ENCODE measurements around the gene LY6G5C.

DNA sequence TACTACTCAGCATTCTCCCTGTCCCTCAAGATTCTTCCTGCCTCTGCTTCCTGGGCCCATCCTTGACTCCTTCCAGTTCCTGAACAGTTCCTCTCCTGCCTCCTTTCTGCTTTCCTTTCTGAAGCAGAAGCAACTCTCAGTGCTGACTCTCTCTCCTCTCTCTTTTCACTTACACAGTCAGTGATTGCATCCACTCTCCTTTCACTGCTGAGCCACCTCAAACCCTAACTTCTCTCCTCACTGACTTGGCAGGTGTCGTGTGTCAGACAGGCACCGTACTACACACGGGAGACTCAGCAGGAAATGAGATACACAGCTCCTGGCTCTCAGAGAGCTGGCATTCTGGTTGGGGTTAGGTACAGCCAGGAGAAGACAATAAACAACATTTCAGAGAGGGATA, 16.7 kb upstream of the LY6G5C start:
- TF ChIP-seq ETV6 (IDR thresholded peaks at IDR 0.05; ENCODE audit: borderline replicate concordance in 1 of 2, low read depth in 2 of 2, low read length in 1 of 2), result no peak
- no peak for TF ChIP-seq ETV6 (CRISPR knock-in tag; IDR thresholded peaks at IDR 0.05; ENCODE audit: borderline replicate concordance)
- no peak for TF ChIP-seq SRSF1 (IDR thresholded peaks at IDR 0.05; ENCODE audit: low read depth, low read length)
- TF ChIP-seq FOXA3 (CRISPR knock-in tag; conservative IDR thresholded peaks at IDR 0.05 in 1 of 2, IDR thresholded peaks at IDR 0.05 in 1 of 2), result no peak
- TF ChIP-seq SIN3A (IDR thresholded peaks at IDR 0.05; ENCODE audit: borderline replicate concordance in 2 of 2, control insufficient read depth in 1 of 2, low read depth in 2 of 2, low read length in 2 of 2), result no peak
- TF ChIP-seq, protein P1, sequence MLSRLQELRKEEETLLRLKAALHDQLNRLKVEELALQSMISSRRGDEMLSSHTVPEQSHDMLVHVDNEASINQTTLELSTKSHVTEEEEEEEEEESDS (CRISPR knock-in tag; IDR thresholded peaks at IDR 0.05), result no peak
- TF ChIP-seq XRCC4 (IDR thresholded peaks at IDR 0.05; ENCODE audit: extremely low read depth, insufficient read depth, insufficient read length), result no peak
- TF ChIP-seq, protein P2, sequence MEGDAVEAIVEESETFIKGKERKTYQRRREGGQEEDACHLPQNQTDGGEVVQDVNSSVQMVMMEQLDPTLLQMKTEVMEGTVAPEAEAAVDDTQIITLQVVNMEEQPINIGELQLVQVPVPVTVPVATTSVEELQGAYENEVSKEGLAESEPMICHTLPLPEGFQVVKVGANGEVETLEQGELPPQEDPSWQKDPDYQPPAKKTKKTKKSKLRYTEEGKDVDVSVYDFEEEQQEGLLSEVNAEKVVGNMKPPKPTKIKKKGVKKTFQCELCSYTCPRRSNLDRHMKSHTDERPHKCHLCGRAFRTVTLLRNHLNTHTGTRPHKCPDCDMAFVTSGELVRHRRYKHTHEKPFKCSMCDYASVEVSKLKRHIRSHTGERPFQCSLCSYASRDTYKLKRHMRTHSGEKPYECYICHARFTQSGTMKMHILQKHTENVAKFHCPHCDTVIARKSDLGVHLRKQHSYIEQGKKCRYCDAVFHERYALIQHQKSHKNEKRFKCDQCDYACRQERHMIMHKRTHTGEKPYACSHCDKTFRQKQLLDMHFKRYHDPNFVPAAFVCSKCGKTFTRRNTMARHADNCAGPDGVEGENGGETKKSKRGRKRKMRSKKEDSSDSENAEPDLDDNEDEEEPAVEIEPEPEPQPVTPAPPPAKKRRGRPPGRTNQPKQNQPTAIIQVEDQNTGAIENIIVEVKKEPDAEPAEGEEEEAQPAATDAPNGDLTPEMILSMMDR (IDR thresholded peaks at IDR 0.05 in 2 of 3, conservative IDR thresholded peaks at IDR 0.05 in 1 of 3; ENCODE audit: insufficient read depth in 2 of 3, low read depth in 1 of 3, low read length in 3 of 3), result no peak
- no peak for TF ChIP-seq PHF8 (IDR thresholded peaks at IDR 0.05; ENCODE audit: borderline replicate concordance, low read length)
- no peak for TF ChIP-seq HDAC6 (IDR thresholded peaks at IDR 0.05; ENCODE audit: low read depth, low read length)
